K562 (cell line): ENCODE results near the gene MLLT6. TPM values are rescaled to one million over a fixed set of nuclear protein-coding genes. Genes with fewer than 3 reads are reported as not detected.

Experiments
- ATF3 ChIP-seq, 2 experiments: fragments of 450-650 bp in 1 of 2; sonication (generic) in 1 of 2; formaldehyde crosslinking in 1 of 2; IDR thresholded peaks in 1 of 2; conservative IDR thresholded peaks in 1 of 2; 2 replicates each; pipeline versions ENCODE4 v1.6.1 to v1.8.1; 2016 to 2023; ENCODE audit warnings: mild to moderate bottlenecking in 2 of 2, moderate library complexity in 2 of 2, inconsistent platforms in 1 of 2, missing genetic modification reagents in 1 of 2
- BRD4 ChIP-seq: fragments of 200-600 bp; sonication (generic); IDR thresholded peaks from 2 replicates; pipeline ENCODE4 v1.6.1; 2017; ENCODE audit warnings: inconsistent platforms
- CBX1 ChIP-seq: sonication (generic); IDR thresholded peaks from 2 replicates; pipeline ENCODE4 v1.6.1; 2016; ENCODE audit warnings: antibody characterized with exemption, low read depth, mild to moderate bottlenecking
- CTBP1 ChIP-seq: fragments of 450-650 bp; IDR thresholded peaks from 2 replicates; pipeline ENCODE4 v1.6.1; 2016; ENCODE audit warnings: borderline replicate concordance
- CXXC5 ChIP-seq: fragments of 250-450 bp; sonication (Bioruptor Pico); IDR thresholded peaks from 2 replicates; pipeline ENCODE4 v1.8.0; 2022; ENCODE audit warnings: inconsistent platforms, mild to moderate bottlenecking, moderate library complexity
- EGR1 ChIP-seq: fragments of 450-650 bp; conservative IDR thresholded peaks from 2 replicates; pipeline ENCODE4 v1.6.1; 2017; ENCODE audit warnings: mild to moderate bottlenecking
- ELK3 ChIP-seq: fragments of 450-650 bp; formaldehyde crosslinking; IDR thresholded peaks from 2 replicates; pipeline ENCODE4 v1.4.0; 2020; ENCODE audit warnings: mild to moderate bottlenecking
- GABPA ChIP-seq: fragments of 200-800 bp; sonication (Bioruptor generic); conservative IDR thresholded peaks from 2 replicates; pipeline ENCODE4 v1.6.1; 2016; ENCODE audit warnings: low read depth, missing genetic modification characterization, missing compliant biosample characterization
- GATAD2B ChIP-seq: fragments of 450-650 bp; IDR thresholded peaks from 2 replicates; pipeline ENCODE4 v1.6.1; 2017; ENCODE audit warnings: mild to moderate bottlenecking, borderline replicate concordance
- GTF2B ChIP-seq: IDR thresholded peaks from 2 replicates; pipeline ENCODE4 v1.6.1; 2011; ENCODE audit not compliant: insufficient read length; ENCODE audit errors: extremely low read depth
- HCFC1 ChIP-seq: IDR thresholded peaks from 2 replicates; pipeline ENCODE4 v1.6.1; 2012; ENCODE audit warnings: low read depth, low read length, improper control_type of control experiment
- ID3 ChIP-seq, 2 experiments: fragments of 250-450 bp in 1 of 2; fragments of 450-650 bp in 1 of 2; sonication (Bioruptor Pico) in 1 of 2; IDR thresholded peaks; 2 replicates each; pipeline versions ENCODE4 v1.6.1 to v1.8.0; 2016 to 2021; ENCODE audit warnings: mild to moderate bottlenecking in 2 of 2, moderate library complexity in 2 of 2, missing compliant biosample characterization in 1 of 2, missing genetic modification characterization in 1 of 2
- KDM2B ChIP-seq: fragments of 250-450 bp; sonication (Bioruptor Pico); IDR thresholded peaks from 2 replicates; pipeline ENCODE4 v1.8.0; 2021; ENCODE audit warnings: mild to moderate bottlenecking, moderate library complexity
- RBM15 ChIP-seq: fragments of 200-400 bp; formaldehyde crosslinking; IDR thresholded peaks from 2 replicates; pipeline ENCODE4 v1.6.1; 2018; ENCODE audit warnings: mild to moderate bottlenecking, low read length, moderate library complexity; ENCODE audit not compliant: insufficient read depth
- RBM39 ChIP-seq: fragments of 200-400 bp; formaldehyde crosslinking; optimal IDR thresholded peaks from 2 replicates; pipeline ENCODE3; 2018; ENCODE audit warnings: low read depth, low read length
- TCF7L2 ChIP-seq: fragments of 150-350 bp; IDR thresholded peaks from 2 replicates; pipeline ENCODE4 v1.6.1; 2016; ENCODE audit warnings: low read depth, mild to moderate bottlenecking, low read length, moderate library complexity
- ZNF263 ChIP-seq: sonication (generic); formaldehyde crosslinking; IDR thresholded peaks from 2 replicates; pipeline ENCODE4 v1.8.0; 2022; ENCODE audit warnings: mild to moderate bottlenecking, missing genetic modification reagents, borderline replicate concordance
- ZNF316 ChIP-seq: fragments of 450-650 bp; IDR thresholded peaks from 2 replicates; pipeline ENCODE4 v1.6.1; 2016
- ZNF778 ChIP-seq: fragments of 450-650 bp; formaldehyde crosslinking; IDR thresholded peaks from 2 replicates; pipeline ENCODE4 v1.4.0; 2020; ENCODE audit warnings: mild to moderate bottlenecking, moderate library complexity
- polyA plus RNA-seq, 8 experiments: library from polyadenylated mRNA; depleted of rRNA in 4 of 8; stranded (reverse) in 5 of 8; unstranded in 3 of 8; fragments of >200 nt; fragmentation: Nextera tagmentation in 2 of 8; fragmentation: Illumina TruSeq in 1 of 8; extraction: Ambion mirVana in 2 of 8; extraction: Trizol in 1 of 8; gene quantifications; 2 replicates each; pipeline versions ENCODE4 v1.2.1 to v1.2.3, GENCODE V29; 2011 to 2014; ENCODE audit warnings: inconsistent platforms in 1 of 8, missing spikeins in 1 of 8
- total RNA-seq, 7 experiments: library from RNA; depleted of rRNA in 6 of 7; stranded (reverse); fragments of >200 nt in 6 of 7; fragmentation: Illumina TruSeq in 2 of 7; extraction: Trizol in 2 of 7; gene quantifications; 2 replicates each; pipeline versions ENCODE4 v1.2.1 to v1.2.3, GENCODE V29; 2011 to 2021; ENCODE audit warnings: low replicate concordance in 1 of 7

Gene MLLT6
- total and polyA plus RNA-seq, 9 of the 15 experiments (the other 6 are each of a cell fraction or from before 2014, with no cell fraction given), result 3.1 to 71.7 (median 30.0) TPM

- TF ChIP-seq EGR1, result peak; percentile 67
- no peak for TF ChIP-seq ID3 (CRISPR knock-in tag; IDR thresholded peaks at IDR 0.05)
- TF ChIP-seq ID3 (tag; IDR thresholded peaks at IDR 0.05), result no peak
- TF ChIP-seq ZNF263 (CRISPR knock-in tag), result peak; percentile 72
- TF ChIP-seq TCF7L2, result no peak
- TF ChIP-seq ZNF778 (CRISPR knock-in tag), result no peak
- peak; percentile 89 for TF ChIP-seq BRD4
- 0 out of 2 replicates have a peak, but pooled peaks have one; percentile 17 for TF ChIP-seq GABPA (tag)
- no peak for TF ChIP-seq RBM15
- 0 out of 2 replicates have a peak, but pooled peaks have one; percentile 31 for TF ChIP-seq GATAD2B
- peak; percentile 90 for TF ChIP-seq ZNF316
- TF ChIP-seq ATF3 (IDR thresholded peaks at IDR 0.05), result no peak
- TF ChIP-seq ATF3 (CRISPR knock-in tag; conservative IDR thresholded peaks at IDR 0.05), result no peak
- TF ChIP-seq CXXC5, result peak; percentile 65
- peak; percentile 81 for TF ChIP-seq RBM39
- TF ChIP-seq CBX1, result 0 out of 2 replicates have a peak, but pooled peaks have one; percentile 22
- 0 out of 2 replicates have a peak, but pooled peaks have one; percentile 10 for TF ChIP-seq KDM2B
- TF ChIP-seq CTBP1, result peak; percentile 31; the same call in 1 of the 2 replicates
- no peak for TF ChIP-seq ELK3 (CRISPR knock-in tag)
- TF ChIP-seq GTF2B, result no peak
- TF ChIP-seq HCFC1, result peak; percentile 25; the same call in 1 of the 2 replicates
Observed at GRCh38 chr17:38704606-38705522, at the start of gene MLLT6 (continued).
